ENCODE measurements around the gene RPRD2.

- TF ChIP-seq CTCF (conservative IDR thresholded peaks at IDR 0.05; ENCODE audit: low read depth in 2 of 2) (no peak), REST (IDR thresholded peaks at IDR 0.05; ENCODE audit: unreplicated experiment) (no peak), POLR2AphosphoS5 (IDR thresholded peaks at IDR 0.05; ENCODE audit: low read depth) (no peak), CREB1 (CRISPR knock-in tag; IDR thresholded peaks at IDR 0.05; ENCODE audit: low read depth) (no peak), EZH2 (IDR thresholded peaks at IDR 0.05; ENCODE audit: low read depth, unreplicated experiment) (no peak), EZH2phosphoT487 (IDR thresholded peaks at IDR 0.05; ENCODE audit: unreplicated experiment) (no peak), ZNF114 (CRISPR knock-in tag; IDR thresholded peaks at IDR 0.05) (no peak), NANOG (IDR thresholded peaks at IDR 0.05; ENCODE audit: borderline replicate concordance) (no peak), ETS1 (IDR thresholded peaks at IDR 0.05) (no peak), JUNB (IDR thresholded peaks at IDR 0.05; ENCODE audit: unreplicated experiment) (no peak), ZNF462 (CRISPR knock-in tag; IDR thresholded peaks at IDR 0.05) (no peak), ZNF331 (CRISPR knock-in tag; IDR thresholded peaks at IDR 0.05; ENCODE audit: low read depth) (no peak), STAT1 (IDR thresholded peaks at IDR 0.05; ENCODE audit: unreplicated experiment) (no peak)
Observed at GRCh38 chr1:150521196-150521968, 157.4 kb downstream of the RPRD2 start.
